ENCODE measurements around the gene ANXA8.
"Not testable (repeated sequence)": the region's sequence is repeated elsewhere in the genome, so short reads cannot be mapped to it uniquely, and the experiment has no call there.

Gene ANXA8

GRCh38 chr10:47465216-47465917 is 18.5 kb downstream of the ANXA8 start:
- DNase-seq (ENCODE audit: low read depth in 1 of 2, low spot score in 1 of 2) = not testable (repeated sequence)

- DNase-seq (ENCODE audit: low read depth in 1 of 2, low spot score in 1 of 2) = not testable (repeated sequence)
These were observed 21.1 kb downstream of the ANXA8 start for GRCh38 chr10:47462577-47463358.

- not testable (repeated sequence) for DNase-seq (ENCODE audit: low read depth in 1 of 2, low spot score in 1 of 2)
These were observed 22.6 kb downstream of the ANXA8 start for GRCh38 chr10:47461261-47461687.

- no peak for DNase-seq (ENCODE audit: low read depth in 1 of 2, low spot score in 1 of 2)
These were observed 25.3 kb downstream of the ANXA8 start for GRCh38 chr10:47458466-47459154.

- DNase-seq (ENCODE audit: low read depth in 1 of 2, low spot score in 1 of 2) = no peak
These were observed 26.1 kb downstream of the ANXA8 start for GRCh38 chr10:47457826-47458225.

- DNase-seq (ENCODE audit: low read depth in 1 of 2, low spot score in 1 of 2) = no peak
These were observed 26.4 kb downstream of the ANXA8 start for GRCh38 chr10:47457528-47457820.

GRCh38 chr10:47456794-47457527 is 27.0 kb downstream of the ANXA8 start:
- no peak for DNase-seq (ENCODE audit: low read depth in 1 of 2, low spot score in 1 of 2)

GRCh38 chr10:47456079-47456785 is 27.7 kb downstream of the ANXA8 start:
- no peak for DNase-seq (ENCODE audit: low read depth in 1 of 2, low spot score in 1 of 2)

- not testable (repeated sequence) for DNase-seq (ENCODE audit: low read depth in 1 of 2, low spot score in 1 of 2)
These were observed 28.4 kb downstream of the ANXA8 start for GRCh38 chr10:47455350-47456078.

- no peak for DNase-seq (ENCODE audit: low read depth in 1 of 2, low spot score in 1 of 2)
These were observed 29.2 kb downstream of the ANXA8 start for GRCh38 chr10:47454780-47455058.

- no peak for DNase-seq (ENCODE audit: low read depth in 1 of 2, low spot score in 1 of 2)
These were observed 29.7 kb downstream of the ANXA8 start for GRCh38 chr10:47454008-47454779.

GRCh38 chr10:47453141-47454007 is 30.5 kb downstream of the ANXA8 start:
- DNase-seq (ENCODE audit: low read depth in 1 of 2, low spot score in 1 of 2) = no peak

- DNase-seq (ENCODE audit: low read depth in 1 of 2, low spot score in 1 of 2) = no peak
These were observed 31.3 kb downstream of the ANXA8 start for GRCh38 chr10:47452495-47453140.

GRCh38 chr10:47451998-47452494 is 31.9 kb downstream of the ANXA8 start:
- DNase-seq (ENCODE audit: low read depth in 1 of 2, low spot score in 1 of 2) = no peak

GRCh38 chr10:47451273-47451997 is 32.5 kb downstream of the ANXA8 start:
- DNase-seq (ENCODE audit: low read depth in 1 of 2, low spot score in 1 of 2) = no peak

- DNase-seq (ENCODE audit: low read depth in 1 of 2, low spot score in 1 of 2) = no peak
These were observed 33.5 kb downstream of the ANXA8 start for GRCh38 chr10:47450442-47450841.

- DNase-seq (ENCODE audit: low read depth in 1 of 2, low spot score in 1 of 2) = no peak
These were observed 33.9 kb downstream of the ANXA8 start for GRCh38 chr10:47449979-47450378.

Measured in activated CD4-positive, alpha-beta T cell treated with anti-CD3 and anti-CD28 coated beads, Interleukin-2, amount 50 U/mL, for 24 hours (primary cell).